Stomach (tissue), 9 donors: ENCODE measurements around the gene TMIE. TPM values are rescaled to one million over a fixed set of nuclear protein-coding genes. Genes with fewer than 3 reads are reported as not detected.

ENCODE experiments used
- DNase-seq, 2 donors: peaks; one replicate each; pipeline versions ENCODE4 v3.0.0 to v3.0.0-alpha.2; 2013 to 2019
- H3K27ac ChIP-seq, 5 donors: fragments of 200-600 bp in 4 of 5; sonication (generic) in 4 of 5; one replicate each; pipeline ENCODE4 v1.5.1; 2013 to 2019; ENCODE audit warnings: mild to moderate bottlenecking in 1 of 5, moderate library complexity in 1 of 5
- H3K27me3 ChIP-seq, 3 donors: fragments of 200-600 bp; sonication (generic); one replicate each; pipeline ENCODE4 v1.5.1; 2017 to 2019; ENCODE audit warnings: mixed run types in 1 of 3
- H3K36me3 ChIP-seq, 4 donors: fragments of 200-600 bp; sonication (generic); 1 replicate in 3 of 4; 2 replicates in 1 of 4; pipeline ENCODE4 v1.5.1; 2016 to 2019
- H3K4me1 ChIP-seq, 4 donors: fragments of 200-600 bp; sonication (generic); one replicate each; pipeline ENCODE4 v1.5.1; 2016 to 2019
- H3K4me3 ChIP-seq, 4 donors: fragments of 200-600 bp; sonication (generic) in 3 of 4; one replicate each; pipeline ENCODE4 v1.5.1; 2016 to 2019; ENCODE audit warnings: mild to moderate bottlenecking in 1 of 4
- H3K9me3 ChIP-seq, 4 donors: fragments of 200-600 bp; sonication (generic); one replicate each; pipeline ENCODE4 v1.5.1; 2016 to 2019
- EP300 ChIP-seq: sonication (generic); formaldehyde crosslinking; IDR thresholded peaks from one replicate; pipeline ENCODE4 v1.6.1; 2017; ENCODE audit warnings: antibody characterized with exemption
- POLR2A ChIP-seq, 4 donors: fragments of 450-650 bp; IDR thresholded peaks; one replicate each; pipeline ENCODE4 v1.6.1; 2016; ENCODE audit warnings: antibody characterized with exemption in 4 of 4, control low read depth in 2 of 4, mild to moderate bottlenecking in 1 of 4, moderate library complexity in 1 of 4
- POLR2AphosphoS5 ChIP-seq, 3 donors: sonication (generic); formaldehyde crosslinking; IDR thresholded peaks; one replicate each; pipeline ENCODE4 v1.6.1; 2016; ENCODE audit warnings: antibody characterized with exemption in 3 of 3
- WGBS, 5 donors: extraction: QIAGEN DNeasy Blood & Tissue Kit in 3 of 5; methylation state at CpG; one replicate each; pipeline versions ENCODE4 v1.1.5 to v1.1.7; 2013 to 2018; 5-methylcytosine and 5-hydroxymethylcytosine counted together
- intact Hi-C: fragments of 100-400 bp; cut with DNase I; formaldehyde crosslinking; loops from one replicate; pipeline ENCODE4 v1.15.1; 2023; ENCODE audit warnings: low total_unique reads
- polyA plus RNA-seq, 3 donors: library from polyadenylated mRNA; stranded (reverse); fragments of 200-250 nt; gene quantifications; one replicate each; pipeline ENCODE4 v1.2.3, GENCODE V29; 2013
- total RNA-seq, 5 donors: library from RNA; depleted of rRNA; stranded (reverse); fragments of >200 nt; gene quantifications; one replicate each; pipeline versions ENCODE4 v1.1.0 to v1.2.3, GENCODE V29; 2014 to 2016
- TF ChIP-seq, protein P1 (sequence below), 7 experiments: fragments of 450-650 bp in 4 of 7; fragments of 200-600 bp in 3 of 7; sonication (generic) in 3 of 7; IDR thresholded peaks; one replicate each; pipeline ENCODE4 v1.5.1; 2016 to 2019; ENCODE audit warnings: antibody characterized with exemption in 7 of 7, control low read depth in 2 of 7, mild to moderate bottlenecking in 1 of 7
- donor health status: healthy with polysubstance abuse.
- donor health status: Bipolar disorder and iron deficiency.
- donor health status: healthy.

TMIE gene
- total and polyA plus RNA-seq, 8 donors: 0.46 to 1.0 (median 0.55) TPM; not detected in 5

DNA sequence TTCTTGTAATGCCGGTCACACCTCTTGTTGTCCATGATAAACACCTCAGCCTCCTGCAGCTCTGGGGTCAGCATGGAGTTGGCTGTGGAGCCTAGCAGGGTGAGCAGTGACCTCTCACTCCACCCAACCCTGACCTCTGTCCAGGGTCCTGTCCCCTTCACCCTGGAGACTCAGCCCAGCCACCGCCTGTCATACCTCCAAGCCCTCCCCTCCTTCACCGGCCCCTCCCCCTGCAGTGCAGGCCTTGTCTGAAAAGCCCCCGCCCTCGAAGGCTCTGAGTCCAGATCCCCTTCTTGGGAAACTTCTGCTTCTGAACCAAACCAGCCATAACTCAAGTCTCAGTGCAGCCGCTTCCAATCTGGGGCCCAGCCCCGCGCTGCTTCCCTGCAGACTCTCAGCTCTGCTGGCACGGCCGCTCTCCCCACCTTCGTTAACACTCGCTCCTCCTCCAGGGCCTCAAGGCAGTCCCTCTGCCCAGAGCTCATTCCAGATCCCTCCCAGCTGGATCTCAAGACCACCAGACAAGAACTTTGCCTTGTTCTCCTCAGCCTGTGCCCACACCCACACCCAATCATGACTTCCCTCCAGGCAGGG lies 41.9 kb downstream of the TMIE start:
- H3K27me3 ChIP-seq: no peaks in the 10 kb centered on the region
- no peaks in the 10 kb centered on the region for H3K9me3 ChIP-seq
- H3K27ac ChIP-seq: no peak overlapping the region
- no peak overlapping the region for H3K4me3 ChIP-seq
- H3K4me1 ChIP-seq: no peaks in the 10 kb centered on the region
- intact Hi-C loops: no loop called here
- TF ChIP-seq POLR2A (IDR thresholded peaks at IDR 0.05) (no peak), EP300 (no peak), POLR2AphosphoS5 (IDR thresholded peaks at IDR 0.05) (no peak)
- TF ChIP-seq, protein P1, sequence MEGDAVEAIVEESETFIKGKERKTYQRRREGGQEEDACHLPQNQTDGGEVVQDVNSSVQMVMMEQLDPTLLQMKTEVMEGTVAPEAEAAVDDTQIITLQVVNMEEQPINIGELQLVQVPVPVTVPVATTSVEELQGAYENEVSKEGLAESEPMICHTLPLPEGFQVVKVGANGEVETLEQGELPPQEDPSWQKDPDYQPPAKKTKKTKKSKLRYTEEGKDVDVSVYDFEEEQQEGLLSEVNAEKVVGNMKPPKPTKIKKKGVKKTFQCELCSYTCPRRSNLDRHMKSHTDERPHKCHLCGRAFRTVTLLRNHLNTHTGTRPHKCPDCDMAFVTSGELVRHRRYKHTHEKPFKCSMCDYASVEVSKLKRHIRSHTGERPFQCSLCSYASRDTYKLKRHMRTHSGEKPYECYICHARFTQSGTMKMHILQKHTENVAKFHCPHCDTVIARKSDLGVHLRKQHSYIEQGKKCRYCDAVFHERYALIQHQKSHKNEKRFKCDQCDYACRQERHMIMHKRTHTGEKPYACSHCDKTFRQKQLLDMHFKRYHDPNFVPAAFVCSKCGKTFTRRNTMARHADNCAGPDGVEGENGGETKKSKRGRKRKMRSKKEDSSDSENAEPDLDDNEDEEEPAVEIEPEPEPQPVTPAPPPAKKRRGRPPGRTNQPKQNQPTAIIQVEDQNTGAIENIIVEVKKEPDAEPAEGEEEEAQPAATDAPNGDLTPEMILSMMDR (IDR thresholded peaks at IDR 0.05): no peak
- 67 to 79% (median 74%) methylated on average over 12 of the region's 12 CpGs for WGBS, 5 donors
- peak in 1 of 2 donors; percentile 54 for DNase-seq
- no peaks in the 10 kb centered on the region for H3K36me3 ChIP-seq

DNA sequence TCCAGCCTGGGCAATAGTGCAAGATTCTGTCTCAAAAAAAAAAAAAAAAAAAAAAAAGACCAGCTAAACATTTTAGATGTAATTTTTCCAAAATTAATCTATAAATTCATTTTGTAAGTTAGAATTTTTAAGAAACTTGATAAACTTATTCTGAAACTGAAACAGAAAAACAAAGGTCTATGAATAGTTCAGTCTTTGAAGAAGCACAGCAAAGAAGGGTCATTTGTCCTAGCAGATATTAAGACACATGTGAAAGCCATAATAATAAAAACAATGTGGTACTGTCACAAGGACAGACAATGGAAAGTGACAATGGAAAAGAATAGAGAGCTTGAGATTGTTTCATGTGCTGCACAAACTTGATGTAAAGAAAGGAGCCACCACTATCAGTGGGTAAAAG lies 45.5 kb downstream of the TMIE start:
- no peak for DNase-seq
- no peaks in the 10 kb centered on the region for H3K9me3 ChIP-seq
- intact Hi-C loops: no loop called here

DNA sequence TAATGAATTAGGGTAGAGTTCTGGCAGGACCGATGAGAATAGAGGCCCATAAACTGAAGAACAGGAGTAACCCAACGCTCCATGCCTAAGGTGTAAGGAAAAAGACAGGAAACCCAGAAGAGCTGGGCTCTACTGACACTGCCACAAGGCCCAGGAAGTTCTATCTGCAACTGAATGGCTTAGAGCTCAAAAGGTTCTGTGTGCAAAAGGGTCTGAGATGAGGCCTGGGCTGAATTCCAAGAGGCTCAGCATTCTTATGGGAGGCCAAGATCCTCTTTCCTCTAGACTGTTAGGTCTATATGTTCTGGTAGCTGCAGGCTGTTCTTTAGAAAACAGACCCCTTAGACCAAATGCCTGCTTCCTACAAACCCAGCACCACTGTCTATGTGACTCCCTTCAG lies 47.0 kb downstream of the TMIE start:
- H3K27me3 ChIP-seq: no peaks in the 10 kb centered on the region
- no peak overlapping the region for H3K4me3 ChIP-seq
- H3K9me3 ChIP-seq: no peaks in the 10 kb centered on the region
- intact Hi-C loops: no loop called here
- TF ChIP-seq POLR2A (IDR thresholded peaks at IDR 0.05) (no peak), EP300 (no peak), POLR2AphosphoS5 (IDR thresholded peaks at IDR 0.05) (no peak)
- TF ChIP-seq, protein P1 (IDR thresholded peaks at IDR 0.05): no peak
- H3K27ac ChIP-seq: no peak overlapping the region
- WGBS, 5 donors: 83 to 100% (median 85%) methylated on average over 2 of the region's 2 CpGs
- no peaks in the 10 kb centered on the region for H3K4me1 ChIP-seq
- no peaks in the 10 kb centered on the region for H3K36me3 ChIP-seq
- peak in 1 of 2 donors; percentile 37 for DNase-seq

More for the DNA sequence above, 45.5 kb downstream of the TMIE start:
- no peaks in the 10 kb centered on the region for H3K27me3 ChIP-seq
- no peak for TF ChIP-seq POLR2AphosphoS5 (IDR thresholded peaks at IDR 0.05)
- no peak for TF ChIP-seq EP300
- TF ChIP-seq, protein P1 (IDR thresholded peaks at IDR 0.05): no peak
- no peak for TF ChIP-seq POLR2A (IDR thresholded peaks at IDR 0.05)
- H3K4me1 ChIP-seq: no peaks in the 10 kb centered on the region
- no peak overlapping the region for H3K4me3 ChIP-seq
- no peak overlapping the region for H3K27ac ChIP-seq
- no peaks in the 10 kb centered on the region for H3K36me3 ChIP-seq

DNA sequence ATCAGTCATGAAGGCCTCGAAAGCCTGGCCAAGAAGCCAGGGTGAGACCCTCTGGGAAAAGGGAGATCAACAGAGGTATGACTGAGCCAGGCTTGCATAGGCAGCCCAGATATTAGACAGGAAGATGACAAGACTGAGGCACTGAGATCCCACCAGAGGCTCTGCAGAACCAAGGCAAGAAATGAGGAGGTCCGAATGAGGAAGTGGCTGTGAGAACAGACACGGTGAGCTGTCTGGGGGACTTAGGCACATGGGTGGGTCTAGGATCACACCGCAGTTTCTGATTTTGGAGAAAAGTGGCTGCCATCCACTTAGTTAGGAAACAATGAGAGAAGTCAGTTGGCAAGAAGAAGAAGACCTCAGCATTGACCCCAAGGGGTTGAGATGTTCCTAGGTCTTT lies 47.9 kb downstream of the TMIE start:
- no peak for TF ChIP-seq POLR2A (IDR thresholded peaks at IDR 0.05)
- TF ChIP-seq POLR2AphosphoS5 (IDR thresholded peaks at IDR 0.05): no peak
- TF ChIP-seq EP300: no peak
- TF ChIP-seq, protein P1 (IDR thresholded peaks at IDR 0.05): no peak
- intact Hi-C loops: no loop called here
- H3K27me3 ChIP-seq: no peaks in the 10 kb centered on the region
- DNase-seq: no peak
- no peaks in the 10 kb centered on the region for H3K4me1 ChIP-seq
- no peaks in the 10 kb centered on the region for H3K9me3 ChIP-seq
- 83 to 92% (median 85%) methylated on average over 4 of the region's 4 CpGs for WGBS, 5 donors
- no peaks in the 10 kb centered on the region for H3K36me3 ChIP-seq
- no peak overlapping the region for H3K27ac ChIP-seq
- H3K4me3 ChIP-seq: no peak overlapping the region
